Subcutaneous adipose tissue (tissue), 4 donors: ENCODE data around the gene PDZD7. TPM values are rescaled to one million over a fixed set of nuclear protein-coding genes. Genes with fewer than 3 reads are reported as not detected.

Experiments
- CTCF ChIP-seq: fragments of 450-650 bp; IDR thresholded peaks from one replicate; pipeline ENCODE4 v1.5.1; 2016; ENCODE audit warnings: low read depth, mild to moderate bottlenecking, control low read depth, antibody characterized with exemption, moderate library complexity
- total RNA-seq, 4 donors: library from RNA; depleted of rRNA; stranded (reverse); fragments of >200 nt; gene quantifications; one replicate each; pipeline ENCODE4 v1.1.0, GENCODE V29; 2016

Gene PDZD7
- 1 to 10 TPM in 2 of 4 donors, under 1 TPM in 2; 0.22 to 1.7 (median 0.92) TPM for total RNA-seq

- TF ChIP-seq CTCF: no peak
Observed at GRCh38 chr10:101031128-101031795, at the start of gene PDZD7, which contains the start of gene SFXN3. PDZD7 (minus strand) TSS chr10:101031129; CDS start chr10:101030219, 910 bp downstream. SFXN3 (plus strand) TSS chr10:101031234; CDS start chr10:101034695, 3,461 bp downstream.

- TF ChIP-seq CTCF: no peak
Observed at GRCh38 chr10:101079874-101080273, 48.9 kb upstream of the PDZD7 start.

- TF ChIP-seq CTCF: no peak
Observed at GRCh38 chr10:101076630-101077029, 45.7 kb upstream of the PDZD7 start.

GRCh38 chr10:101075775-101076174, 44.8 kb upstream of the PDZD7 start:
- TF ChIP-seq CTCF: no peak

GRCh38 chr10:101073631-101074030, 42.7 kb upstream of the PDZD7 start:
- no peak for TF ChIP-seq CTCF

- TF ChIP-seq CTCF: no peak
Observed at GRCh38 chr10:101072923-101073322, 42.0 kb upstream of the PDZD7 start.

GRCh38 chr10:101071885-101072433, 41.0 kb upstream of the PDZD7 start:
- TF ChIP-seq CTCF: no peak
